Mucosa of descending colon (tissue), 3 donors: Measurements from ENCODE around the gene FUOM. TPM values are rescaled to one million over a fixed set of nuclear protein-coding genes. Genes with fewer than 3 reads are reported as not detected.
A peak's percentile ranks its signal among the peaks of the same experiment; 100 is the strongest.

Experiments
- ATAC-seq: fragments of 200-7000 bp; cut with Tn5 transposase; one replicate; pipeline ENCODE4 v1.9.1; 2020; ENCODE audit warnings: mild to moderate bottlenecking, moderate library complexity
- DNase-seq, 3 donors: peaks; one replicate each; pipeline ENCODE4 v3.0.0-alpha.2; 2020
- H3K36me3 ChIP-seq: fragments of 200-600 bp; one replicate; pipeline ENCODE4 v1.8.0; 2021; ENCODE audit warnings: low read depth, mild to moderate bottlenecking
- H3K4me1 ChIP-seq: fragments of 200-600 bp; one replicate; pipeline ENCODE4 v1.8.0; 2021; ENCODE audit warnings: low read depth, mild to moderate bottlenecking
- H3K4me3 ChIP-seq: fragments of 200-600 bp; one replicate; pipeline ENCODE4 v1.8.0; 2021; ENCODE audit warnings: mild to moderate bottlenecking
- H3K9me3 ChIP-seq: fragments of 200-600 bp; one replicate; pipeline ENCODE4 v1.8.0; 2021; ENCODE audit warnings: mild to moderate bottlenecking
- intact Hi-C, 2 donors: fragments of 100-400 bp; cut with DNase I in 1 of 2; cut with micrococcal nuclease in 1 of 2; formaldehyde crosslinking; loops; one replicate each; pipeline versions ENCODE4 v1.11.0 to v1.11.1; 2022; cut with DNase I, micrococcal nuclease
- total RNA-seq, 3 donors: library from RNA; stranded (reverse); fragmentation: NEBNext Ultra II Directional in 2 of 3; extraction: Animal tissue kit (Norgen Biotek cat#: 25700) in 2 of 3; gene quantifications; one replicate each; pipeline versions ENCODE4 v1.2.1 to v1.2.4, GENCODE V29; 2021 to 2023
- TF ChIP-seq, protein P1 (sequence below): fragments of 200-600 bp; IDR thresholded peaks from one replicate; pipeline ENCODE4 v1.8.0; 2022; ENCODE audit warnings: antibody characterized with exemption, mild to moderate bottlenecking
- donor health status: DM: no; HTN: no; CAD: no; lungs with moderate emphysema.
- donor health status: DM: no; HTN: no; CAD: no.
- donor health status: DM: no; HTN: yes; CAD: no.

The FUOM gene
- total RNA-seq, 3 donors from 2014 or later: 13.5 to 22.2 (median 18.8) TPM

- Histone ChIP-seq H3K9me3 (no peaks in the 10 kb centered on the region), H3K4me1 (peaks cover 4% of the 10 kb centered on the region), H3K4me3 (no peak overlapping the region), H3K36me3 (peaks cover 12% of the 10 kb centered on the region)
- ATAC-seq (no peak), DNase-seq (peak in 1 of 3 donors; percentile 37)
- intact Hi-C loops: no loop called here
- TF ChIP-seq, protein P1, sequence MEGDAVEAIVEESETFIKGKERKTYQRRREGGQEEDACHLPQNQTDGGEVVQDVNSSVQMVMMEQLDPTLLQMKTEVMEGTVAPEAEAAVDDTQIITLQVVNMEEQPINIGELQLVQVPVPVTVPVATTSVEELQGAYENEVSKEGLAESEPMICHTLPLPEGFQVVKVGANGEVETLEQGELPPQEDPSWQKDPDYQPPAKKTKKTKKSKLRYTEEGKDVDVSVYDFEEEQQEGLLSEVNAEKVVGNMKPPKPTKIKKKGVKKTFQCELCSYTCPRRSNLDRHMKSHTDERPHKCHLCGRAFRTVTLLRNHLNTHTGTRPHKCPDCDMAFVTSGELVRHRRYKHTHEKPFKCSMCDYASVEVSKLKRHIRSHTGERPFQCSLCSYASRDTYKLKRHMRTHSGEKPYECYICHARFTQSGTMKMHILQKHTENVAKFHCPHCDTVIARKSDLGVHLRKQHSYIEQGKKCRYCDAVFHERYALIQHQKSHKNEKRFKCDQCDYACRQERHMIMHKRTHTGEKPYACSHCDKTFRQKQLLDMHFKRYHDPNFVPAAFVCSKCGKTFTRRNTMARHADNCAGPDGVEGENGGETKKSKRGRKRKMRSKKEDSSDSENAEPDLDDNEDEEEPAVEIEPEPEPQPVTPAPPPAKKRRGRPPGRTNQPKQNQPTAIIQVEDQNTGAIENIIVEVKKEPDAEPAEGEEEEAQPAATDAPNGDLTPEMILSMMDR: no peak
Measured at GRCh38 chr10:133396035-133396624, 38.3 kb upstream of the FUOM start.

- H3K36me3 ChIP-seq: peaks cover 12% of the 10 kb centered on the region
- H3K4me3 ChIP-seq: peak overlapping the region; percentile 63
- DNase-seq (peak in 1 of 3 donors; percentile 50), ATAC-seq (no peak)
- H3K9me3 ChIP-seq: no peaks in the 10 kb centered on the region
- peaks cover 4% of the 10 kb centered on the region for H3K4me1 ChIP-seq
- TF ChIP-seq, protein P1: no peak
- intact Hi-C loops: no loop called here
Measured at GRCh38 chr10:133394801-133395221, 37.0 kb upstream of the FUOM start.

- intact Hi-C loops: no loop called here
- Histone ChIP-seq H3K36me3 (peaks cover 7% of the 10 kb centered on the region), H3K9me3 (no peaks in the 10 kb centered on the region), H3K4me1 (peaks cover 4% of the 10 kb centered on the region), H3K4me3 (peak within 1 kb of the TSS; percentile 63)
- DNase-seq (peak; percentile 94 to 99 (median 96)), ATAC-seq (peak; percentile 96)
- TF ChIP-seq, protein P1: no peak
Measured at GRCh38 chr10:133394064-133394663, 36.3 kb upstream of the FUOM start, which contains the start of gene MTG1. Gene MTG1, plus strand, starts transcription at chr10:133394157. Its CDS starts 64 bp downstream, at chr10:133394221.

DNA sequence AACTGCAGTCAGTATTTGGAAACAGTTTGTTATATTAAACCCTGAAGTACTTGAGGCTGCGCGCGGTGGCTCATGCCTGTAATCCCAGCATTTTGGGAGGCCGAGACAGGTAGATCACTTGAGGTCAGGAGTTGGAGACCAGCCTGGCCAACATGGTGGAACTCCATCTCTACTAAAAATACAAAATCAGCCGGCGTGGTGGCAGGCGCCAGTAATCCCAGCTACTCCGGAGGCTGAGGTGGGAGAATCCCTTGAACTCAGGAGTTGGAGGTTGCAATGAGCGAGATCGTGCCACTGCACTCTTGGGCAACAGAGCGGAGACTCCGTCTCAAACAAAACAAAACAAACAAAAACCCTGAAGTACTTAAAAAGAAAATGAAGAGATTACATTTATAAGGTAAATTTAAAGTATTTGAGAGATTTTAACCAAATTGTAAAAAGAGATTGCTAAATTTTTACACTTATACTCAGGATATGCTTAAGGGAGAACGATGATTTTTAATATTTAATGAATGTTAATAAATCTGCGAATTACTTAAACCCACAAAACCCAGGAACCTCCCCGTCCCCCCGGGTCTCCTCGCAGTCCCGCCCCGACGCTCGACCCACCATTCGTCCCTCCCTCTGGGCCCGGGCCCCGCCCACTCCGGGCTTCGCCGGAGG is 35.7 kb upstream of the FUOM start:
- Histone ChIP-seq H3K4me3 (peak overlapping the region; percentile 63), H3K36me3 (peaks cover 4% of the 10 kb centered on the region), H3K9me3 (no peaks in the 10 kb centered on the region), H3K4me1 (peaks cover 4% of the 10 kb centered on the region)
- intact Hi-C loops: no loop called here
- DNase-seq (peak in 1 of 3 donors; percentile 43), ATAC-seq (no peak)
- TF ChIP-seq, protein P1: no peak

DNA sequence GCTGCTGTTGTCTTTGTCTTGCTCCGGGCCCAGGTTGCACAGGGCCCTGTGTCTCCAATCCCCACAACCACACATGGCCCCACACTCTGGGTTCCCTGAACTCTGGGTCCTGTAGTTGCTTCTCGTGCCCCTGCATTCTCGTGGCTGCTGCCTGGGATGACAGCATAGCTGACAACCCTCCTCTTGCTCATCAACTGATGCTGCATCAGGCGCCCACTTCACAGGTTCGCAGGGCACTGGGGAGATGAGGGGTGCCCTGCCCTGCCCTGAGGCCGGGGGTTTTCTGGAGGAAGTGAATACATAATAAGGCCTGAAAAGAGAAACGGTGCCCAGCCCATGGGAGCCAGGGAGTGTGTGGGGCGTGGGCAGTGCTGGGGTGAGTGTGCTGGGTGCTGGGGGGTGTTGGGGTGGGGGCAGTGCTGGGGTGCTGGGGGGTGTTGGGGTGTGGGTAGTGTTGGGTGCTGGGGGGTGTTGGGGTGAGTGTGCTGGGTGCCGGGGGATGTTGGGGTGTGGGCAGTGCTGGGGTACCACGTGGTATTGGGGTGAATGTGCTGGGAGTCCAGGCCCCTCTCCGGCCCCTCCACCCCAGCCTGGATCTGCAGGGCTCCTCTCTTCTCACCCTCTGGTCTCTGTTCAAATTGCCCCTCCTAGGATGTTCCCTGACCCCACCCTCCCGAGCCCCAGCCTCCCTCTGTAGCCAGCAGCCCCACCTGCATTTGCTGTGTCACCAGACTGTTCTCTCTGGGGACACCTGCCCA is 34.1 kb upstream of the FUOM start:
- TF ChIP-seq, protein P1: no peak
- Histone ChIP-seq H3K36me3 (peaks cover 4% of the 10 kb centered on the region), H3K4me1 (peaks cover 4% of the 10 kb centered on the region), H3K9me3 (no peaks in the 10 kb centered on the region), H3K4me3 (no peak overlapping the region)
- no peak for ATAC-seq
- DNase-seq: peak in 1 of 3 donors; percentile 53
- intact Hi-C loops: no loop called here
